ENCODE measurements around the gene CAMK4.
"Not testable (repeated sequence)": the region's sequence is repeated elsewhere in the genome, so short reads cannot be mapped to it uniquely, and the experiment has no call there.

Gene CAMK4

GRCh38 chr5:111320953-111321352 lies 96.8 kb downstream of the CAMK4 start:
- no peak for FAIRE-seq

DNA sequence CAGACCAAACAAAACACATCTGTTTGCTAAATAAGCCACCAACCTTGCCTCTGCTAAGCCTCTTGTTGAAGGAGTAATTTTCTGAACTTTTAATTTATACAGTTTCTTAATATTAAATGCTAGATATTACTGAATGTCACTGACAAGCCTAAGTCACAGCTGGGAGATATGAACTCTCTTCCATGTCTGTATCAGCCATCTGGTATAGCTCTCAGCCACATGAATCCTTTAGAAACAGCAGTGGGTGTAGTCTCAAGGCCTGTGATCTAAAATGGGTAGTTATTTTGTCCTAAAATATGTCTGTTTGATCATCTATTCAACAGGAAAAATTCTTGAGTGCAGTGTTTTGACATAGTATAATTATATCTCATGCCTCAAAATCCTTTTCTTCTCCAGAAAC lies 97.2 kb downstream of the CAMK4 start:
- no peak for FAIRE-seq

DNA sequence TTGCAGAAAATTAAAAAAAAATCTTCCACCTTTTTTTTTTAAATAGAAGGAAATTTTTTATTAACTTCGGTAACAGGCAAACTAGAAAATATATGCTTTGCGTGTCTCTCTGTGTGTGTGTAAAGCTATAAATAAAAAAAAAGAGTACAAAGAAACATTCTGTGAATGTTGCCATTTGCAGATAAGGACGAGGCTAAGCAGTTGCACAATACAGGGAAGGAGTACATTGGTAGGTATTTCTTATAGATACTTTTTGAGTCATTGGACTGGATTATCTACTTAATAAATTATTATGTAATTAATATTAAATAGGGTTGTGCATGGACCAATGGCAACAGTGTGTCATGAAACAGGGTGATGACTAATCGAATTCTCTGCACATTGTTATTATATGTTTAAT lies 102.4 kb downstream of the CAMK4 start:
- no peak for FAIRE-seq

GRCh38 chr5:111337133-111337532 lies 112.9 kb downstream of the CAMK4 start:
- no peak for FAIRE-seq

- FAIRE-seq: no peak
Observed at GRCh38 chr5:111337688-111338087, 113.5 kb downstream of the CAMK4 start.

- FAIRE-seq: no peak
Observed at GRCh38 chr5:111345731-111346130, 121.5 kb downstream of the CAMK4 start.

DNA sequence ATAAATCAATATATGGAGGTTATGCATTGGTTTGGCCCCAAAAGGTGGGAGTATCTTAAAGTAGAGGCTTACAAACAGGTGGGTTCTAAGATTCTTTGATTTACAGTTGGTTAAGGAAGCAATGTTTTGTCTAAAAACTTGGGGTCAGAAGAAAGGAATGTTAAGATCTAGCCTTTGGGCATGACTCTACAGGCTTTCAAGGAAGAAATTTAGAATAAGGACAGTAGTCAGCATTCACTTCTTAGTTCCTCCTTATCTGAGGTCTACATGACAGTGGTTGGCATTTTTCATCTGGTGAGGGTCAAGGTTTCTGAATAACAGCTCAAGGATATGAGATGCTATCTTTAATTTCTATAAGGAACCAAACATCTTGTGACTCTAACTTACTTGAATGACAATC lies 122.8 kb downstream of the CAMK4 start:
- FAIRE-seq: no peak

GRCh38 chr5:111348661-111349329 lies 124.6 kb downstream of the CAMK4 start:
- no peak for FAIRE-seq

GRCh38 chr5:111349429-111349828 lies 125.2 kb downstream of the CAMK4 start:
- no peak for FAIRE-seq

GRCh38 chr5:111353035-111353434 lies 128.9 kb downstream of the CAMK4 start:
- no peak for FAIRE-seq

- FAIRE-seq: not testable (repeated sequence)
Observed at GRCh38 chr5:111358726-111359125, 134.5 kb downstream of the CAMK4 start.

DNA sequence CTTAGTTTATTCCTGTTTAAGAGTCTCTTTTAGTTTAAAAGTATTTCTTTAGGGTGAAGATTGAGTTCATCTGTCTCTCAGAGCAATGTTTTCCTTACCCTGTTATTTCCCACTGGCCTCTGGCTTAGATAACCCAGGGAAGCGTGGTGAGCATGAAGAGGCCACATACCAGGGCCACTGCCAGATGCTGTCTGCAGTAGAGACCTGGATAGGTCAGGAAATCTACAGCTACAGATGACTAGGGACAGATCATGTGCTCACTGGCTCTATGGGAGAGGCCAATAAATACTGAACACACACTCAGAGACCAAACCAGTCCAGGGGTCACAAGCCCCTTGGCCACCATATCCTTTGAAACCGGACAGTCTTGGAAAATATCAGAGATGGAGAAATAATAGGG lies 136.0 kb downstream of the CAMK4 start:
- FAIRE-seq: no peak

GRCh38 chr5:111364992-111365391 lies 140.8 kb downstream of the CAMK4 start:
- no peak for FAIRE-seq

GRCh38 chr5:111366388-111366787 lies 142.2 kb downstream of the CAMK4 start:
- FAIRE-seq: no peak

GRCh38 chr5:111367115-111367514 lies 142.9 kb downstream of the CAMK4 start:
- FAIRE-seq: no peak

DNA sequence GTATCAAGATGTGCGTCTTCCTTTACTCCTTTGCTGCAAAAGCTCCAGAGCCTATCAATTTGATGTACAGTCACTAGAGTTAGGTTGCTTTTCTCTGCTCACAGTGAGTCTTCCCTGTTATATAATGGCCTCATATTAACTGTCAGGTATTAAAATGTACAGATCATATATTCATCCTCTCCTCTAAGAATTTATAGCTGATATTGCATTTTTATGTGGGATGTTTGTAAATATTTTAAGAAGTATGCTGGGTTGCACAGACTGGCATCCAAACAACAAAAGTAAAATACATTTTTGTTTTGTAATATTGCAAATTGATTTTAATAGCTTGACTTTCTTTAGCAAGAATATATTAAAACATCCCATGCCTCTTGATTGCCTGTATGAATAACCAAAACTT lies 148.6 kb downstream of the CAMK4 start:
- FAIRE-seq: no peak

DNA sequence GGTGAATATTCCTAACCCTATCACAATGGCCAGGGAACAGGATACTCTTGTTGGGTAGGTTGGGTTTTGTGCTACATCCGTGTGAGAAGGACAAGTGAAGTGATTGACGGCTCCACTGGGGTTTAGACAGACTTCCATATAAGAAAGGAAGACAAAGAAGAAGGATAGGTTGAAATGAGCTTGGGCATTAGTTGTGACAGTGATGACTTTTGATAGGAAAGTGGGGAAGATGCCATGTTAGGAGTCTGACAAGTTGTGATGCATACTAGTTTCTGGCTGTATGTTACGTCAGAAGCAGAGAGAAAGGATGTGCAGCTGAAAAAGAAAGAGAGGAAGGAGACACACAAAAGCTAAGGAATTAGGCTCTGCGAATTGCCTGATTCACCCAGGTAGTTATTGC lies 150.2 kb downstream of the CAMK4 start:
- FAIRE-seq: no peak

GRCh38 chr5:111375645-111376044 lies 151.5 kb downstream of the CAMK4 start:
- no peak for FAIRE-seq

DNA sequence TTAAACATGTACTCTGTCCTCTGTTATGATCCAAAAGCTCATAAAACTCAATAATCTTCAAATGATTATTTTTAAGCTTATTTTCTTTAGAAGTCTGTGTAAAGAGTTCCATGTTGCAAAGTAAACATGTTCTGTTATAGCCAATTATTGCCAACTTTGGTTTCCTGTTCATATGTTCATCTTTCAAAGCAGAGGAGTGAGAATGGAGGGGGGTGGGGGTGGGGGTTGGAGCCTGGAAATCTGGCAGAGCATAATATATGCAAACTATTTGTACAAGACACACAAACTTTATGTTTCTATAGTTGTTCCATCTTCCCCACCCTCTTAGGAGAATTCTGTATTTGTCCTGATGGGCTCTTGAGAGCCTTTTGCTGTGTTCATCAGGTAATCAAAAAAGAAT lies 153.1 kb downstream of the CAMK4 start:
- no peak for FAIRE-seq

GRCh38 chr5:111379391-111379816 lies 155.2 kb downstream of the CAMK4 start:
- FAIRE-seq: no peak

DNA sequence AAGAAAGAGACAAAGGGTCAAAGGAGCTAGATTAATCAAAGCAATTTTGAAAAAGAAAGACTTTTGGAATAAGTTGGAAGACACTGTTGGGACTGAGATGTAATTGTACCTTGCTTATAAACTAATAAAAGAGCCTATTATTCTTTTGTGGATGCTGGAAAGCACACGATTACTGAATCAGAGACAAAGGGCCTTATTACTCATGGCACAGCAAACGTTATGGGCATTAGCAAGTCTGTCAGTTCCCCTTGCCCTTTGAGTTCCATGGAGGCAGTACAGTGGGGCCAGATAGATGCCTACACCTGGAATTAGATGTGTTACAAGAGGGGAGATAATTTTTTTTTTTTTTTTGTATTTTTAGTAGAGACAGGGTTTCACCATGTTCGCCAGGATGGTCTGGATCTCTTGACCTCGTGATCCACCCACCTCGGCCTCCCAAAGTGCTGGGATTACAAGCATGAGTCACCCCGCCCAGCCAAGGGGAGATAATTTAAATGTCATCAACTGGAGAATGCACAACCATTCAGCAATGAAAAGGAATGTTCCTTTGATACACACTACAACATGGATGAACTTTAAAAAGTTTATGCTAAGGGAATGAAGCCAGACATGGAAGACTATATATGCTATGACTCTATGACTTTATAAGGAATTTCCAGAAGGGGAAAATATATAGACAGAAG lies 159.2 kb downstream of the CAMK4 start:
- no peak for FAIRE-seq

DNA sequence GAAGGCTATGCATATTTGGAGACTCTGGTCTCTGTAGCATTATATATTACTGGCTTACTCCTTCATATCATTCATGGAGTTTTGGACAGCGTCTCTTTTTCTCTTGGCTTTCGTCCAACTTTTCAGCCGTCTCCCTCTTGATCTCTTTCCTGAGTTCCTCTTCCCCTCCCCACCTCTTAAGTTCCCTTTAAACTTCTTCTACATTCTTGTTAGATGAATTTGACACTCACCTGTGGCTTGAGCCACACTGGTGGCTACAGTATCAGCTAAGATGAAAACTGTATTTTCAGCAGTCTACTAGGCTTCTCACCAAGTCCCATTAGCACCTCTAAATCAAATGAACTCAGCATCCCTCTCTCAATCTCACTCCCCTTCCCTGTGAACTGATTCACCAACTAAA lies 160.0 kb downstream of the CAMK4 start:
- no peak for FAIRE-seq

- no peak for FAIRE-seq
Observed at GRCh38 chr5:111385051-111385450, 160.9 kb downstream of the CAMK4 start.

GRCh38 chr5:111385970-111386831 lies 162.0 kb downstream of the CAMK4 start:
- FAIRE-seq: no peak

Data from islet of Langerhans (tissue), 1 donor.